Islet precursor cell (in vitro differentiated cells): ENCODE data around the gene CDC6.

Experiments used
- DNase-seq: peaks from one replicate; pipeline ENCODE4 v3.0.0-alpha.2; 2018

The CDC6 gene, protein sequence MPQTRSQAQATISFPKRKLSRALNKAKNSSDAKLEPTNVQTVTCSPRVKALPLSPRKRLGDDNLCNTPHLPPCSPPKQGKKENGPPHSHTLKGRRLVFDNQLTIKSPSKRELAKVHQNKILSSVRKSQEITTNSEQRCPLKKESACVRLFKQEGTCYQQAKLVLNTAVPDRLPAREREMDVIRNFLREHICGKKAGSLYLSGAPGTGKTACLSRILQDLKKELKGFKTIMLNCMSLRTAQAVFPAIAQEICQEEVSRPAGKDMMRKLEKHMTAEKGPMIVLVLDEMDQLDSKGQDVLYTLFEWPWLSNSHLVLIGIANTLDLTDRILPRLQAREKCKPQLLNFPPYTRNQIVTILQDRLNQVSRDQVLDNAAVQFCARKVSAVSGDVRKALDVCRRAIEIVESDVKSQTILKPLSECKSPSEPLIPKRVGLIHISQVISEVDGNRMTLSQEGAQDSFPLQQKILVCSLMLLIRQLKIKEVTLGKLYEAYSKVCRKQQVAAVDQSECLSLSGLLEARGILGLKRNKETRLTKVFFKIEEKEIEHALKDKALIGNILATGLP

DNA sequence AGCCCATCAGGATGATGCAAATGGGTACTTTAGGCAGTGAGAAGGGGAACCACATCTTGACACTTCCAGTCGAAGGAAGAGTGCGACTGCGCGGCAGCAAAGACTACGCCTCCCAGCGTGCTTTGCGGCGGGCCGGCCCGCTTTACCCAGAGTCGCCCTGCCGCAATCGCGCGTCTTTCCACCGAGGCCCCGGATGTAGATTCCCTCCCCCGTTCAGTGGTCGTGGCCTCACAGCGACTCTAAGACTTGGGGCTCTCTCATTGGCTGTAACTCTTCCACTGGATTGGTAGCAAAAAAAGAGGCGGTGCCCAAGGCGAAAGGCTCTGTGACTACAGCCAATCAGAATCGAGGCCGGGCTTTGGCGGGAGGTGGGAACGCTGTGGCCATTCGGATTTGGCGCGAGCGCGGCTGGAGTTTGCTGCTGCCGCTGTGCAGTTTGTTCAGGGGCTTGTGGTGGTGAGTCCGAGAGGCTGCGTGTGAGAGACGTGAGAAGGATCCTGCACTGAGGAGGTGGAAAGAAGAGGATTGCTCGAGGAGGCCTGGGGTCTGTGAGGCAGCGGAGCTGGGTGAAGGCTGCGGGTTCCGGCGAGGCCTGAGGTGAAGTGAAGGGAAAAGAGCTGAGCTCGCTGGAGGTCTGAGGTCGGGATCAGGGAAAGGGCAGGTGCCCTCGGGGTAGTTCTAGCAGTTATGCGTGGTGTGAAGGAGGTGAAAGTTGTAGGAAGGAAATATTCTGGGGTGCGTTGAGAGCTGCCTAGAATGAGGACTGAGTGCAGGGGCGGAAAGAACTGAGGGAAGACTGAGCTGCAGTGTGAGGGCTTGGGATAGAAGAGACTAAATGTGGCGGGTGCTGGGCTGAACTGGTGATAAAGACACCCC is at the start of gene CDC6:
TSS of gene CDC6 (plus strand) at position 386 of the 876 bp plus-strand sequence. CDS start 1,542 bp downstream, outside the sequence.
- peak; percentile 100 for DNase-seq

DNA sequence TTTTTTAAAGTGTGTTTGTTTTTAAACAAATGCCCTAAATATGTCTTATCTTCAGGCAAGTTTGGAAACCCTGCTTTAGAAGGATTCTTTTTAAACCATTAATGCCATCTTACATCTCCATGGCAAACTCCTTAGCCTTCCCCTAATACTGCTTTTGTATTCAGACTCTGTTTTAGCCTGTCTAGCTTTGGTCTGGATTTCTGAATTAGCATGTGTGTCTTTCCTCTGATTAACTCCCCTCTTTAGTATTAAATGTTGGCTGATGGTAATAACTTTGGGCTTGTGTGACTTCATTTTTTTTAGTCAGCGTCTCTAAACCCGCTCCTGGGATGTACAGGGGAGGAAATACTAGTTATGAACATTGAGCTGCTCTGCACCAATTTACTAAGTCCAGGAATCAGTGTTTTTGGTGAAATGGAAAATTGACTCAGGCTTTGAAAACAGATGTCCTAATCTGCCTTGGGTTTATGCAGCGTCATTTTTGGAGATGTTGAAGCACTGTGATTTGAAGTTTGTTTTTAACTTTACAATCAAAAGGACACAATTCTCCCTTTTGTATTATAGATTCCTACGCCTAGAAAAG is 46.3 kb upstream of the CDC6 start:
- DNase-seq, result no peak

DNA sequence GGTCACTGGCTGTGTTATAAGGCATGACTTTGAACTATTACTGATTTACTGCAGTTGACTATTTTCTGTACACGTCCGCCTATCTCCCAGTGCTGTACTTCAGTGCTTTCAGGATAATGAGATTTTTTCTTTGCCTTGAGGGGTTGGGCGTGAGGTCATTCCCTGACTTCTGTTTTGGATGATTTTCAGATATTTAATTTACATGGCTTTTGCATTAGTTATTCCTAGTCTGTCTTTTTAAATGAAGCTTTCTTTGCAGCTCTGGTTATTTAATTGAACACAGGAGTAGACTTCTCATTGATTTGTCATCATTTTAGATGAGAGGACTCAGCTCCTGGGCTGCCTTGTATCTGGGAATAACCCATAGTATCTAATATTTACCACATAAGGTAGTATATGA is 44.9 kb upstream of the CDC6 start:
- no peak for DNase-seq

DNA sequence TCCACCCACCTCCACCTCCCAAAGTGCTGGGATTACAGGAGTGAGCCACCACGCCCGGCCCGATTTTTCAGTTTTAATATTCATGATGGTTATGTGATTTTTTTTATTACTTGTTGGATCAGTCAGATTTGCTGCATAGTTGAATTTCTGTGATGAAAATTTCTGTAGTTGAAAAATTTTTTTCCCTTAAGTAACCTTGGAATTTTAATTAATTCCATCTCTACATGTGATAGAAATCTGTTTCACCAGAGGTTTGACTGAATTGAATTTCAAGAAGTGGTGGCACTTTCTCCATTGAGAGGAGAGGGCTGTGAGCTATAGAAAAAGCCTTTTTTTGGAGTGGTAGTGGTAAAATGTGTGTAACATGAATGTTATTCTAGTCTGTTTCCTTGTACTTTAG is 43.9 kb upstream of the CDC6 start:
- no peak for DNase-seq

DNA sequence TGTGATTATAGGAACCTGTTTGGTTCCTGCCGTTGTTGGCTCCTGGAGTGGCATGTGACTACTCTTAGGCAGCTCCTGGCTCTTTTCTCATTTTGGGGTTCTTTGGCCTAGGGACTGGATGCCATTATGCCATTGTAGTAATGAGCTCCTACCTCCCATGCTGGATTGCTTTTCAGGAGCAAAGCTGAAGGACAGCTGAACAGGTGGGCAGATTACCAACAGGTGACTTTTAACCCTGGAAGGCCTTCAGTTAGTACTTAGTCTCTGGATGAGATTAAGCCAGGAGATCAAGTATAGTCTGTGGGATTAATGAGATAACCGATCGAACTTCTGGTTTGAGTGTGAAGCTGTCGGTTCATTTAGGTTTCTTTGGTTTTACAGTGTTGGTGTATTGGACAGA is 43.4 kb upstream of the CDC6 start:
- DNase-seq, result no peak

DNA sequence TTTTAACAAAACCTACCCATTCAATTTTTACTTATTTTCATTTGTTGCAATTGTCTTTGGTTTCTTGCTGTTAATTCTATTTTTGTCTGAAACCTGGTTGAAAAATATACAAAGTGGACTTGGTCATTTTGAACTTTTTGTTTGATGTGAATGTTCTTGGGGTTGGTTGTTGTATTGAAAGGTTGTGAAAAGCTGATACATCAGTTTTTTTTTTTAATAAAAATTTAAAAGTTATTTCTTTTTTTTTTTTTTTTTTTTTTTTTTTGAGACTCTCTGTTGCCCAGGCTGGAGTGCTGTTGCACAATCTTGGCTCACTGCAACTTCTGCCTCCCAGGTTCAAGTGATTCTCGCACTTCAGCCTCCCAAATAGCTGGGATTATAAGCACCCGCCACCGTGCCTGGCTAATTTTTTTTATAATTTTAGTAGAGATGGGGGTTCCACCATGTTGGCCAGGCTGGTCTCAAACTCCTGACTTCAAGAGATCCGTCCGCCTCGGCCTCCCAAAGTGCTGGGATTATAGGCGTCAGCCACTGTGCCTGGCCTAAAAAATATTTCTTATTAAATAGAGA is 39.7 kb upstream of the CDC6 start:
- DNase-seq, result no peak

DNA sequence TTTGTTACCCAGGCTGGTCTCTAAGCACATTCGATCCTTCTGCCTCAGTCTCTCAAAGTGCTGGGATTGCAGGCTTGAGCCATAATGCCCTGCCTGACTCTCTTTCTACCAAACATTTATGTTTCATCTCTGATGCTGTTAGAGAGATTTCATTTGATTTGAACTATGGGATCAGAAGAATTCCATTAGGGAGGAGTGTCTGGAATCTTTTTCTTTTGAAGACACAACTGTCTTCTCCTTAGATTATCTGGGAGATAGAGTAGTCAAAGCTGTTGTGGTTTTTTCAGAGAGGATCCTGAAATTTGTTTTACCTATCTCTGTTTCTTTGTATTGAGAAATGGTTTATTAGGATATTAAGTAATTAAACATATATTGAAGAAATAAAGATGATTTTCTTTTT is 39.2 kb upstream of the CDC6 start:
- DNase-seq, result no peak

DNA sequence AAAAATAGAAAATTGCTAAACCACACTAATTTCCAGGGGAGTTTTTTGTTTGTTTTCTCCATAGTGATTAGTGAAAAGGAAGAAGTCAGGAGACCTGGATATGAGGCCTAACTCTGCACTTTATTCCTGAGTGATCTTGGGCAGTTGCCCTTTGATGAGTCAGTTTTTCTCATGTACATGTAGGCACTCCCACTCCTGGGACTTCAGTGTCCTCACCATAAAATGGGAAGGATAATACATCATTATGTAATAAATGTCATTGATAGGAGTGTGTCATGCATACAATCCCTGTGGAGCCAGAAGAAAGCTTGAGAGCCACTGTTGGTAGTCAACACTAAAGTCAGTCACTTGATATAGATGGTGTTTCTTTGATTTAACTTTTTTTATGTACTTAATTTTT is 36.1 kb upstream of the CDC6 start:
- no peak for DNase-seq

DNA sequence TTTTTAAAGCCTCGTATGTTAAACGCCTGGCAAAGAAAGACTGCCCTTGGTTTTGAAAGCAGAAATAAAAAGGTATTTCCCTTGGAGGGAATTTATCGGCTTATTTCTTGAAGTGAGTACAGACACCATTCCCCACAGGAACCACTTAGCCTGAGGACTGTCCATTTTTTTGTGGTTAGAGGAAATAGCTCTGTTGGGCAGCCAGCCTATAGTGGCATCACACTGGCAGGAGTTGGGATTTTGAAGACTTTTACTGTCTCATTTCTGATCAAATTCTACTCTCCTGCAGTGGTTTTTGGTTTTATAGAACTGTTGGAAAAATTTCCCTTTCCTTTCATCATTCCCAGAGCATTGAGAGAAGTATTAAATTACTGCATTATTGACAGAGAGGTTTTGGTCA is 34.1 kb upstream of the CDC6 start:
- no peak for DNase-seq

DNA sequence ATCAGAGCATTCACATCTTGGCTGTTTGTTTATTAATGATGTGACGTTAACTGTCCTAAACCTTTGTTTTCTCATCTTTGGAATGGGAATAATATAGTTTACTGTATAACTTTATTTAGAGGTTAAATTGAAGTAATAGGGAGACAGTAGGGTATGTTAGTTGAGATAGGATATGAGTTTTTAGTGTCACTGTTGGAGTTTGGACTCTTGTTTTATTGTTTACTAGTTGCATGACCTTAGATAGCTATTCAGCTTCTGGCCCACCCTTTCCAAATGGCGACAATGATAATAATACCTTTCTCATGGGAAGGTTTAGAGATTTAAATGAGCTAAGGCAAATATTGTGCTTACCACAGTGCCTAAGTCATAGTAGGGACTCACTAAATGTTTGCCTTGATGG is 28.2 kb upstream of the CDC6 start:
- no peak for DNase-seq

DNA sequence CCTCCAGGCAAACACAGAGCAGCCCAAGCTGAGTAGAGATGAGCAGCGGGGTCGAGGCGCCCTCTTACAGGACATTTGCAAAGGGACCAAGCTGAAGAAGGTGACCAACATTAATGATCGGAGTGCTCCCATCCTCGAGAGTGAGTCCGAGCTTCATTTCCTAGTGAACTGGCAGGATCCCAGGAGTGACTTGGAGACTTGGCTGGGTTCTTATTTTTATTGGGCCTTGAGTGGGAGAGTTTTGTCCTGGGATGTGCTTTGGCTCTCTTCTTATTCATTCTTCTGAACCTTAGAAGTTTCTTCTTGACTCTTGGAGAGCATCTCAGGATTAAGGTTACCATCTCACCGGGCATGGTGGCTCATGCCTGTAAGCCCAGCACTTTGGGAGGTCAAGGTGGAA is 27.2 kb upstream of the CDC6 start:
- DNase-seq, result no peak

DNA sequence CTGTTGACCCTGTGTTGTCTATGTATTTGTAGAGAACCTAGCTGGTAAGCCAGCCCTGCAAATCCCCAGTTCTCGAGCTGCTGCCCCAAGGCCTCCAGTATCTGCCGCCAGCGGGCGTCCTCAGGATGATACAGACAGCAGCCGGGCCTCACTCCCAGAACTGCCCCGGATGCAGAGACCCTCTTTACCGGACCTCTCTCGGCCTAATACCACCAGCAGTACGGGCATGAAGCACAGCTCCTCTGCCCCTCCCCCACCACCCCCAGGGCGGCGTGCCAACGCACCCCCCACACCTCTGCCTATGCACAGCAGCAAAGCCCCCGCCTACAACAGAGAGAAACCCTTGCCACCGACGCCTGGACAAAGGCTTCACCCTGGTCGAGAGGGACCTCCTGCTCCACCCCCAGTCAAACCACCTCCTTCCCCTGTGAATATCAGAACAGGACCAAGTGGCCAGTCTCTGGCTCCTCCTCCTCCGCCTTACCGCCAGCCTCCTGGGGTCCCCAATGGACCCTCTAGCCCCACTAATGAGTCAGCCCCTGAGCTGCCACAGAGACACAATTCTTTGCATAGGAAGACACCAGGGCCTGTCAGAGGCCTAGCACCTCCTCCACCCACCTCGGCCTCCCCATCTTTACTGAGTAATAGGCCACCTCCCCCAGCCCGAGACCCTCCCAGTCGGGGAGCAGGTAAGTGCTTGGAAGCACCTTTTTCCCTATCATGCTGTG is 23.1 kb upstream of the CDC6 start:
- no peak for DNase-seq

DNA sequence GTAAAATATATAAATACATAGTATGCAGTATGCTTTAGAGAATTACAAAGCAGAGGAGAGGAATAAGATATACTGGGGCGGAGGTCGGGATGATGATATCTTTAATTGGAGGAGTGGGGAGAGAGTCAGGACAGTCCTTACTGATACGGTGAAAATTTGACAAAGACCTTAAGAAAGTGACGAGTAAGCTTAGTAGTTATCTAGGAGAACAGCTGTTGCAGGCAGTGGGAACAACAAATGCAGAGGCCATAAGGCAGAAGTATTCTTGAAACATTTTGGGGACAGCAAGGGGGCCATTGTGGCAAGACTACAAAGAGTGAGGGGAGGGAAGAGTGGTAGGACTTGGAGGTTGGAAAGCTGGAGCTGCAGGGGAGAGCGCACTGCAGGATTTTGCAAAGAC is 22.3 kb upstream of the CDC6 start:
- no peak for DNase-seq

DNA sequence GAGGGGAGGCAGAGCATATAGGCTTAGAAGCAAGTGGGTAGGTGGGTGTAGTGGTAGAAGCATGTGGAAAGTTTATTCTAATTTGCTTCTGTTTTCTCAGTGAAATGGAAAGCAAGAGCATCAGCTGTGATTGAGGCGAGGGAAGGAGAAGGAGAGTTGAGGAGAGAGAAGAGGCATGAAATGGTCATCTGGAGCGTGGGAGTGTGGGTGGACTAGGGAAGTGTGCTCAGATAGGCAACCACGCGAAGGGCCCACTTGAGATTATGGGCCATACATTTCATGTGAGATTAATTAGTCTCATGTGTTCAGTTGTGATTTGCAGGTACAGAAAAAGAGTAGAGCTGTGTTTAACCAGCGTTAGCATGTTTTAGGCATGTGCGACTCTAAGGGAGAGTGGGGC is 20.8 kb upstream of the CDC6 start:
- DNase-seq, result no peak

DNA sequence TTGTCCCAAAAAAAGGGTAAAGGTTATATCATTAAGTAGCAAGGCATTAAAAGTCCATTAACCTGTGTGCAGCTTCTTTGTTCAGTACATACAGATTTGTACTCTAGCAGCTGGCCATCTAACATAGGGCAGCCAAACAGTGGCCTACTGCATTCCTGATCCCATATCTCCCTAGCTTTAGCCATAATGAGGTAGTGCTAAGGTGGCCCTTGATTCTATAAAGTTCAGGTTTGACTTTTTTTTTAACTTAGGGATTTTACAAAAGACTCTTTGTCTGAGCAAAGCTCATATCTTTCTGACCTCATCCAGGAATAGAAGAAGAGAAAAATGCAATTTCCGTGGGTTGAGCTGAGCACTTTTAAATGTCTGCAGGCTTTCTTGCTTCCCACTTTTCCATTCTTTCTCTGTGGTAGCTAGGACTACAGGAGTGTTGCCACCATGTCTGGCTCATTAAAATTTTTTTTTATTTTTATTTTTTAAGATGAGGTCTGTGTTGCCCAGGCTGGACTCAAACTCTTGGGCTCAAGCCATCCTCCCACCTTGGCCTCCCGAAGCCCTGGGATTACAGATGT is 19.5 kb upstream of the CDC6 start:
- no peak for DNase-seq

DNA sequence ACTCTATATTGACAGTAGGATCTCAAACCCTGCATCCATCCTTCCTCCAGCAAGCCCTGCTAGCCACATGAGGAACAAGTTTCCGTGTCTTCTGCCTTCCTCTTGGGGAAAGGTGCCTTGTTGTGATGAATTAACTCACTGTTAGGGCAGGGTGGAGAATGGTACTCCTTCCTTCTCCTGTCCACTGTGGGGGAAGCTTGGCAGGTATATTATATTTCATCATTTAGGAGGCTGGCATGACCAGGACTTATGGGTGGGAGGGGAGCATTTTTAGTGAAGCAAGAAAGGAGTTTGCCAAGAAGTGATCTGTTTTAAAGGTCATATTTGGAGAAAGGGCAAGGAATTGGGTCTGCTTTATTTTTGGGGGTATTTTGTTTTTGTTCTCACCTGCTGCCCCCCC is 9.3 kb upstream of the CDC6 start:
- no peak for DNase-seq

DNA sequence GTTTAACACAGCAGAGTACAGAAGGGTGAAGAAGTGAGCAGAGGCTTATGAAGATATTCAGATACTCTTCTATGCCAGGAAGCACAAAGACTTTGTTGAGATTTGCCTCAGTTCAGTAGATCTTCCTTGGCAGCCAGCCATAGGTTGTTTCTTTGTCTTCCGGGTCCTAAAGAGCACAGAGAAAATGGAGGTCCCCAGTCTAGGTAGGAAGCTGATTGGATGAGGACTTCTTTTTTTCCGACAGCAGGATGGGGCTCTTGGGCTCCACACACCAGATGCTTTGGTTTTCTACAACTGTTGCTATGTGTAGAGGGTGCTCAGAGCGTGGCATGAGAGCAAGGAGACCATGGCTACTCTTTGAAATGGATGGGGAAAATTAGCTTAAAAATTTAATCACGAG is 8.3 kb upstream of the CDC6 start:
- DNase-seq, result no peak

DNA sequence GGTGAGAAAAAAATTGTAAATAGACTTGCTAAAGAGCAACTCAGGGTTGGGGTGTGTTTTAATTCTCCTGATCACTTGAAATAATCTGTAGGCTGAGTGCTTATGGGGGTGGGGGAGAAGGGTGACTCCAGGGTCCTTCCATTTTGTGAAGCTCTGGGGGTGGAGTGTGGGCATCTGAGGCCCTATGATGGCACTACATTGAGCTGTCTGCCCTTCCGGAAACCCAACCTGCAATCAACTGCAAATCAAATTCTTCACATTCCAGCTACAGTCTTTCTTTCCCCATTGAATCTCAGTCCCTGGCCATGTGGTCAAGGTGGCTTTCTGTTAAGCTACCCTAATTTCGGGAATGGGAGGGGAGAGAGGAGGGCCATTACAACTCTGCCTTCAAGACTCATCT is 6.0 kb upstream of the CDC6 start:
- no peak for DNase-seq

DNA sequence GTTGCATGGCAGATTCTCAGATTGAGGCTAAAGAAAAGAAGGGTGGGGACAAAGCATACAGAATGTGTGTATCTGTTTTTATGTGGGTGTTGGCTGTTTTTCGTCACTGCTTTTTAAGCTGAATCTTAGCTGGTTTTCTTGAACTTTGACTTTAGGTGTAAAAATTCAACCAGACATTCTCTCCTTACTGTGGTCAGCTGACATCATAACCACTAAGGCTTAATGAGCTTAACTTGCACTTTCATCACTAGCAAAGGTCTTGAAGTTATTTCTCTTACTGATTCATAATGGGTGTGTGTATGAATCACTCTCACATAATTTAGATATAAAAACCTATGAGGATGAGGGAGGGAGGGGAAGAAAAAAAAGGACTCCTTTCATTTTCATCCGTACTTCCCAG is 4.0 kb upstream of the CDC6 start:
- DNase-seq, result no peak

DNA sequence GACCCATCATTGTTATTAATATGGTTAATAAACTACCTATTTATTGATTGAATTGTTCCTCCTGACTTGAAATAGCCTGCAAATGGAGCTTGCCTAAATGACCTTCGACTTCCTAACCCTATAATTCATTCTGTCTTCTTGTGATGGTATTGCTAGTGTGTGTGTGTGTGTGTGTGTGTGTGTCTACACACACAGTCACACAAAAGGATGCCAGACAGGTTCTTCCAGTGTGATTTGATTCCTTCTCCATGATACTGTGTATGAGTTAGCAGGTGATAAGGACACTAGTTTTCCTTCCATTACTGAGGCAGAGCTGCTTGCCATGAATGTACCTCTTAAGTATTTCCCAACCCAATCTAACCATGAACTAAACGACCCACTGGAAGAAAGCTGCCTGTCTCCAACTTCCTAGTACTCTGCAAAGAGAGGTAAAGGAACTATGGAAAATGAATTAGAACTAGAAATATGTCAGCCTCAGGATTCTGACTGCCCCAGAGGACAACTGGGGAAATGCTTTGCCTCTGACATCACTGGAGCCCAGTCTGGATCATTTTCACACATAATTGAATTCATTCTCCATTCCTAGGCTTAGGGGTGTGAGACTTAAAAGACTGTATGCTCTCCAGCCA is 3.5 kb upstream of the CDC6 start:
- DNase-seq, result no peak

DNA sequence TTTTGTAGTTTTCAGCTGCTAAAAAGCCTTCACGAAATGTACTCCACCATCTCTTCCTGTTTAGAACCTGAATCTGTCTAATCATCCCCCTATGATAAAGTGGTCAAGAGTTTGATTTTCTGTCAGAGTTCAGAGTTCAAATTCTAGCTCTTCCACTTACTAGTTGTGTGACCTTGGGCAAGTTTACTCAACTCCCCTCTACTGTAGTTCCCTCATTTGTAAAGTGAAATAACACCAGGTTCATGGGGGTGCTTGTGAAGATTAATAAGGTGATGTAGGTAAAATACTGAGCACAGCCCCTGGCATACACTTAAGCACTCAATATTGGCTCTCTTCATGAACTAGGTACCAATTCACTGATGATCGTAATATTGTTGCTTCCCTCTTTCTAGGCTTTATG is 1.2 kb upstream of the CDC6 start:
- no peak for DNase-seq

DNA sequence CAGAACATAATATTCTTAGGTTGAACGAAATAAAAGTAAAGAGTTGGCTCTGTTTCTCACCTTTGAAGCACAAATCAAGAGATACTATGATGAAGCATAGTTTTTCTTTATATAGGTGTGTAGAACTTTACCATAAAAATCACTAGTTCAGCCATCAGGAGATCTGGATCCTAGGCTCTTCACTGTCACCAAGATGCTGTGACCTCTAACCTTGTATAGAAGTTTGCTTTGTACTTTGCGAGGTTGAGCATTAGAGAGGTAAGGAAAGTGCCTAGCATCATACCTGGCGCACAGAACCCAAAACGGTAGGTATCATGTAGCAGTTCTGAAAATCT is 553 bp upstream of the CDC6 start:
- DNase-seq, result no peak
